Measurements from ENCODE around the gene ABHD16A. TPM values are rescaled to one million over a fixed set of nuclear protein-coding genes. Genes with fewer than 3 reads are reported as not detected.

Gene ABHD16A
- total and polyA plus RNA-seq, 8 donors, result 14.9 to 61.5 (median 21.5) TPM

GRCh38 chr6:31723980-31724691 lies 21.0 kb upstream of the ABHD16A start:
- no peak for TF ChIP-seq CTCF (IDR thresholded peaks at IDR 0.05)
- Histone ChIP-seq H3K27ac (no peak overlapping the region), H3K4me3 (no peak overlapping the region), H3K9me3 (no peaks in the 10 kb centered on the region), H3K4me1 (no peaks in the 10 kb centered on the region), H3K36me3 (no peaks in the 10 kb centered on the region), H3K27me3 (no peaks in the 10 kb centered on the region)
- FAIRE-seq (no peak), DNase-seq (no peak), ATAC-seq (no peak)
- intact Hi-C loops (cut with DNase I), result no loop called here
- WGBS, 2 donors, result 80 to 85% methylated on average over 24 to 25 of the region's 25 CpGs

- Histone ChIP-seq H3K27me3 (no peaks in the 10 kb centered on the region), H3K4me3 (no peak within 1 kb of the TSS), H3K4me1 (no peaks in the 10 kb centered on the region), H3K27ac (no peak within 1 kb of the TSS), H3K9me3 (no peaks in the 10 kb centered on the region), H3K36me3 (no peaks in the 10 kb centered on the region)
- FAIRE-seq, result no peak
- ATAC-seq, result no peak
- intact Hi-C loops (cut with DNase I), result no loop called here
- 72 to 79% methylated on average over 46 of the region's 46 CpGs for WGBS, 2 donors
- no peak for DNase-seq
- TF ChIP-seq CTCF (IDR thresholded peaks at IDR 0.05), result no peak
Observed at GRCh38 chr6:31723245-31723979, 20.3 kb upstream of the ABHD16A start, which contains the start of gene MPIG6B. TSS of gene MPIG6B (plus strand) at chr6:31723373. CDS start at chr6:31723384, 11 bp downstream.

GRCh38 chr6:31722173-31722572 lies 19.0 kb upstream of the ABHD16A start:
- no peak for DNase-seq
- no peaks in the 10 kb centered on the region for H3K9me3 ChIP-seq
- intact Hi-C loops (cut with DNase I), result no loop called here
- H3K27me3 ChIP-seq, result no peaks in the 10 kb centered on the region
- no peak for ATAC-seq
- H3K4me3 ChIP-seq, result no peak overlapping the region
- no peak overlapping the region for H3K27ac ChIP-seq
- no peaks in the 10 kb centered on the region for H3K4me1 ChIP-seq
- H3K36me3 ChIP-seq, result no peaks in the 10 kb centered on the region
- no peak for TF ChIP-seq CTCF (IDR thresholded peaks at IDR 0.05)
- 76 to 78% methylated on average over 3 of the region's 3 CpGs for WGBS, 2 donors
- FAIRE-seq, result no peak

GRCh38 chr6:31721351-31722020 lies 18.4 kb upstream of the ABHD16A start, which contains the start of gene LY6G6C:
TSS of gene LY6G6C (minus strand) at chr6:31721746. CDS start at chr6:31721679, 67 bp downstream.
- TF ChIP-seq CTCF (IDR thresholded peaks at IDR 0.05), result no peak
- ATAC-seq (no peak), DNase-seq (no peak), FAIRE-seq (no peak)
- Histone ChIP-seq H3K4me1 (no peaks in the 10 kb centered on the region), H3K27ac (no peak within 1 kb of the TSS), H3K4me3 (no peak within 1 kb of the TSS), H3K9me3 (no peaks in the 10 kb centered on the region), H3K36me3 (no peaks in the 10 kb centered on the region), H3K27me3 (no peaks in the 10 kb centered on the region)
- intact Hi-C loops (cut with DNase I), result no loop called here
- WGBS, 2 donors, result 61 to 76% methylated on average over 4 of the region's 4 CpGs
